Ramos (cell line): ENCODE measurements around the gene HIP1.
"Not testable (repeated sequence)": the region's sequence is repeated elsewhere in the genome, so short reads cannot be mapped to it uniquely, and the experiment has no call there.

ENCODE experiments used
- in situ Hi-C: fragments of 300-500 bp; cut with MboI; formaldehyde crosslinking; loops from one replicate; pipeline ENCODE4 v1.14.3; 2022; ENCODE audit warnings: low sequenced_read_pairs; ENCODE audit not compliant: unreplicated experiment

The HIP1 gene

DNA sequence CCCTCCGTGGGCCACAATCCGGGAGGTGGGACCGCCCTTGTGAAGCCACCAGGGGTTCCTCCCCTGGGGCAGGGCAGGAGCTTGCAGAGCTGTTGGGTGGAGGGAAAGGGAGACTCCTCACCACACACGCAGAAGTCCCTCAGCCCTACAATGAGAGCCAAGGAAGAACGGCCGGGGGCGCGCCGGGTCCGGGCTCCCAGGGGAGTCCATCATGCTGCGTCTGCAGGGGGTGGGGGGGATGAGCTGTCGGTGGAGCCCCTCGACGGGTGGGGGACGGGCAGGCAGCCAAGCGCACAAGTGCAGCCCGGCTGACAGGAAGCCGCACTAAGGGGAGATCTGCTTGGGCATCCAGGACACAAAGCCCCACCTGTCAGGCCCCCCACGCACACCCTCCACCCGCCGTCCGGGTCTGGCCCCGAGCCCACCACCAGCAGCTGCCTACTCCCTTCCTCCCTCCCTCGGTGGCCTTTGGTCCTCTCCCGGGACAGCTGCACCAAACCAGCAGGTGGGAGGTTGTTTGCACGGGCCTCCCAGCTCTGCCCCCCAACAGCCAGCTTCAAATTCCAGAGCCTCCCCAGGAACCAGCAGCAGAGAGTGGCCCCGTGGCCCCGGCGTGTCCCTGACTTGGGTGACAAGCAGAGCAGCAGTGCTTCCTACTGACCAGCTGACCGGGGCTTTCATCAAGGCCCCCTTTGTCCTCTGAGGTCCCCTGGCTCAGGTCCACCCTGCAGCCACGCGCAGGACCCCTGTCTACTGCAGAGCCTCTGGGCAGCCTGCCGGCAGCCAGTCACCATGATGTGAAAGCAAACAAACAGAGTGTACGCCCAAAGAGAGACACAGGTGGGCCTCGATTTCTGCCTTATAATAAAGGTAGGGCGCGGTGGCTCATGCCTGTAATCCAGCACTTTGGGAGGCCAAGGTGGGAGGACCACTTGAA, 50.3 kb downstream of the HIP1 start:
- in situ Hi-C loops, result no loop called here

DNA sequence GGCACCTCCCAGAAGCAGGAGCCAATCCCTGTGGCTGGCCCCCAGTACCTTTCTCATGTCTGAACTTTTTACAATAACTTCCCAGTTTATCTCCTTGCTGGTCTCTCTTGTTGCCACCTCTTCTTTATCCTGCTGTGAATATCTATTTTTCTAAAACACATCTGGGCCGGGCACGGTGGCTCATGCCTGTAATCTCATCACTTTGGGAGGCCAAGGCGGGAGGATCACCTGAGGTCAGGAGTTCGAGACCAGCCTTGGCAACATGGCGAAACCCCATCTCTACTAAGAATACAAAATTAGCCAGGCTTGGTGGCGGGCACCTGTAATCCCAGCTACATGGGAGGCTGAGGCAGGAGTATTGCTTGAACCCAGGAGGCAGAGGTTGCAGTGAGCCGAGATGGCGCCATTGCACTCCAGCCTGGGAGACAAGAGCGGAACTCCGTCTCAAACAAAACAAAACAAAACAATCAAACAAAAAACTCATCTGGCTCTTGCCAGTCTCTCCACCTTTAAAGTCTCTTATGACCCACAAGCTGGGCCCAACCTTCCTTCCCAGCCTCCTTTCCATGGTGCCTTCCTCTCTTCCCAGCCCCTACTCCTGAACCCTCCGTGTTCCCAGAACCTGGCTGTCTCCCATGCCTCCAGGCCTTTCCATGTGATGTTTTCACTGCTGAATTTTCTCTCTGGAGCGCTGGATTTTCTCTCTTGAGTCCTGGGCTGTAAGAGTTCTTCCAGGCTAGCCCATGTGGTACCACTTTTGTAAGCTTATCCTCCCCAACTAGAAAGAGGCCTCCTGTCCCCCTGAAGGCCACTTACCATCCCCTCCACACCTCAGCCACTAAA, 51.3 kb downstream of the HIP1 start:
- in situ Hi-C loops, result no loop called here

DNA sequence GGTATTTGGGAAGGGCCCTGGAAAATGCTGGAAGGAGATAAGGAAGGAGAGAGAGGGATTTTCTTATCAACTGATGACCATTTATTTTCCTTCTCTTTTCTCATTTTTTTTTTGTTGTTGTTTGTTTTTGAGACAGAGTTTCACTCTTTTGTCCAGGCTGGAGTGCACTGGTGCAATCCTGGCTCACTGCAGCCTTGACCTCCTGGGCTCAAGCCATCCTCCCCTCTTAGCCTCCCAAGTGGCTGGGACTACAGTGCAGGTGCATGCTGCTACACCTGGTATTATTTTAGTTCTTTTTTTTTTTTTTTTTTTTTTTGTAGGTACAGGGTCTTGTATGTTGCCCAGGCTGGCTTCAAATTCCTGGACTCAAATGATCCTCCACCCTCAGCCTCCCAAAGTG, 52.2 kb downstream of the HIP1 start:
- in situ Hi-C loops, result no loop called here

GRCh38 chr7:75682052-75682451, 56.7 kb downstream of the HIP1 start:
- in situ Hi-C loops, result not testable (repeated sequence)

DNA sequence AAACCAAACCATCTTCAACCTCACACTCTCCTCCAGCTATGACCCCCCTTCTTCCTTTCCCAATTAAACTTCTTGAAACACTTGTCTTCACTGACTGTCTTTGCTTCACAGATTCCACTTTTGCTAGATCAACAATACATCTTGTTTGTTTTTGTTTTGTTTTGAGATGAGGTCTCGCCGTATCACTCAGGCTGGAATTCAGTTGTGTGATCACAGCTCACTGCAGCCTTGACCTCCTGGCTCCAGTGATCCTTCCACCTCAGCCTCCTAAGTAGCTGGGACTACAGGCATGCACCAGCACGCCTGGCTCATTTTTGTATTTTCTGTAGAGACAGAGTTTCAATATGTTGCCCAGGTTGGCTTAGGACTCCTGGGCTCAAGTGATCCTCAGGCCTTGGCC, 59.7 kb downstream of the HIP1 start:
- in situ Hi-C loops, result no loop called here

- in situ Hi-C loops, result no loop called here
Measured at GRCh38 chr7:75669579-75669978, 69.2 kb downstream of the HIP1 start.

GRCh38 chr7:75667938-75668337, 70.8 kb downstream of the HIP1 start:
- in situ Hi-C loops, result no loop called here

DNA sequence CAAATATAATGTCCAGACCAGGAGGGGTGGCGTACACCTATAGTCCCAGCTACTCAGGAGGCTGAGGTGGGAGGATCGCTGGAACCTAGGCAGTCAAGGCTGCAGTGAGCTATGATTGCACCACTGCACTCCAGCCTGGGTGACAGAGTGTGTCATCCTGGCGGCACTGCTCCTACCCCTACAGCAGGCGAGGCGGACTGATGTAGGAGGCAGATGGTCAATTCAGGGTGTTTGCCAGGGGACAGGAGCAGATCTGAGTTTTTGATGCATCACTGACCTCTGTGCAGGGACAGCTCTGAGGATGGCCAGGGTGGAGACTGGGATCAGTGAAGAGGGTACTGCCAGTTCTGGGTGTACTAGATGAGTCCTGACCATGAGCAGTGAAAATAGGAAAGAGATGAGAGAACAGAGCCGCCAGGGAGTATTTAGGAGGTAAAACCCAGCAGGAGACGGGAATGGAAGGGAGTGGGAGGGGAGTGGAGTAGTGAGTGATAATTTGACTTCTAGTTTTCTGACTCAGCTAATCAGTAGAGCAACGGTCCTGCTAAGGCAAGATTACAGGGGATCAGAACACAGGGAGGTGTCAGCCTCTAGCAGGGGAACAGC, 75.3 kb downstream of the HIP1 start:
- in situ Hi-C loops, result no loop called here

- in situ Hi-C loops, result no loop called here
Measured at GRCh38 chr7:75662579-75663301, 76.0 kb downstream of the HIP1 start.

DNA sequence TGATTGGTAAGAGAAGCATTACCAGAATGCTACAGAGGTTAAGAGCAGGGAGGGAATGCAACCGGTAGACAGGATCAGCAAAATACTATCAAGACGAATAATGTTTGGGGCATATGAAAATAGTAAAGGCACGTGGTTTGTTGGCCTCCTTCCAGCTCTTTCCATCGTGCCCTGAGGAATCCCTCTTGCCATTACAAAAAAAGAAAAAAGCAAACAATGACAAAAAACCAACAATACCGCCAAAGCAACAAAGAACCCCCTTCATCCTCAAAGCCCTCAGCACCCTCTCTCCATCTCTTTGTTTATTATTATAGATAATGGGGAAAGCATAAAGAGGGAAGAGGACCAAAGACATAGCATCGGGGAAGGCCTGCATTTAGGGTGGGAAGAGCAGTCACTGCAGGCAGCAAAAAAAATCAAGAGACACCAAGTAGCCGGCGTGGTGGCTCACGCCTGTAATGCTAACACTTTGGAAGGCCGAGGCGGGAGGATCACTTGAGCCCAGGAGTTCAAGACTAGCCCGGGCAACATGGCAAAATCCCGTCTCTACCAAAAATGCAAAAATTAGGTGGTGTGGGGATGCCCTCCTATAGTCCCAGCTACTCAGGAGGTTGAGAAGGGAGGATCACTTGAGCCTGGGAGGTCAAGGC, 78.0 kb downstream of the HIP1 start:
- in situ Hi-C loops, result no loop called here

- in situ Hi-C loops, result no loop called here
Measured at GRCh38 chr7:75658802-75659201, 79.9 kb downstream of the HIP1 start.

- in situ Hi-C loops, result no loop called here
Measured at GRCh38 chr7:75658369-75658768, 80.4 kb downstream of the HIP1 start.

DNA sequence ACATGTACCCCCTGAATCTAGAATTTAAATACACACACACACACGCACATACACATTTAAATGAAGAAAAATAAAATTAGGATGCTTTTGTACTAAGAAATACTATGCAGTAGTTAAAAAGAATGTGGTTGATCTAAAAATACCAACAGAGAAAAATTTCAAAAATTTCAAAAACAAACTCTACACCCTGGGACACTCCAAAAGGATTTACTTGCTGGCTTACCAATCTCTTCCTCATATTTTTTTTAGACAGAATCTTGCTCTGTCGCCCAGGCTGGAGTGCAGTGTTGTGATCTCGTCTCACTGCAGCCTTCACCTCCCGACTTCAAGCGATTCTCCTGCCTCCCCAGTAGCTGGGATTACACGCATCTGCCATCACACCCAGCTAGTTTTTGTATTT, 80.9 kb downstream of the HIP1 start:
- in situ Hi-C loops, result no loop called here

DNA sequence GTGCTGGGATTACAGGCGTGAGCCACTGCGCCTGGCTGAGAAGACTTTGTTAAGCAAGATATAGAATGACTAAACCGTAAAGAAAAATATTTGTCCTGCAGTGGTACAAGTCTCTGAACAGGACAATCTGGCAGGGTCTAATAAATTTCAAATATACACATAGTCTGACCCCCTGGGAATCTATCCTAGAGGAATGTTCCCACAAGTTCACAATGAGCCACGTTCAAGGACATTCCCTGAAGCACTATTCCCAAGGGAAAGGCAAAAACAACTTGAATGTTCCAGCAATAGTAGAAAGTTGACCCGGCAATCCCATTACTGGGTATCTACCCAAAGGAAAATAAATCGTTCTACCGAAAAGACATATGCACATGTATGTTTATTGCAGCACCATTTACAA, 82.0 kb downstream of the HIP1 start:
- in situ Hi-C loops, result no loop called here

DNA sequence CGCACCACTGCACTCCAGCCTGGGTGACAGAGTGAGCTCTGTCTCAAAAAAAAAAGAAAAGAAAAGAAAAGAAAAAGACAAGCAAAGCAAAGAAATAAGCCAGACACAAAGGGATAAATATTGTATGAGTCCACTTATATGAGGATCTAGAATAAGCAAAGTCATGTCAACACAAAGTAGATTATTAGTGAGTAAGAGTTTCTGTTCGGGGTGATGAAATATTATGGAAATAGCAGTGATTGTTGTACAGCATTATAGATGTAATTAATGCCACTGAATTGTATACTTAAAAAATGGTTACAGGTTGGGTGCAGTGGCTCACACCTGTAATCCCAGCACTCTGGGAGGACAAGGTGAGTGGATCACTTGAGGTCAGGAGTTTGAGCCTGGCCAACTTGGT, 83.2 kb downstream of the HIP1 start:
- in situ Hi-C loops, result no loop called here

DNA sequence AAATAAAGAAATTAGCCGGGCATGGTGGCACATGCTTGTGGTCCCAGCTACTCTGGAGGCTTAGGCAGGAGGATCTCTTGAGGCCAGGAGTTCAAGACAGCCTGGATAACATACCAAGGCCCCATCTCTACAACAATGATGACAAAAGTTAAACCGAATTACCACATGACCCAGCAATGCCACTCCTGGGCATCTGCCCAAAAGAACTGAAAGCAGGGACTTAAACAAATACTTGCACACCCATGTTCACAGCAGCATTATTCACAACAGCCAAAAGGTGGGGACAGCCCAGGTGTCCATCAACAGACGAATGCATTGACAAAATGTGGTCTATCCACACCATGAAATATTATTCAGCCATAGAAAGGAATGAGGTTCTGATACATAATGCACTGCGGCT, 83.9 kb downstream of the HIP1 start:
- in situ Hi-C loops, result no loop called here

GRCh38 chr7:75653651-75654050, 85.1 kb downstream of the HIP1 start:
- in situ Hi-C loops, result no loop called here

DNA sequence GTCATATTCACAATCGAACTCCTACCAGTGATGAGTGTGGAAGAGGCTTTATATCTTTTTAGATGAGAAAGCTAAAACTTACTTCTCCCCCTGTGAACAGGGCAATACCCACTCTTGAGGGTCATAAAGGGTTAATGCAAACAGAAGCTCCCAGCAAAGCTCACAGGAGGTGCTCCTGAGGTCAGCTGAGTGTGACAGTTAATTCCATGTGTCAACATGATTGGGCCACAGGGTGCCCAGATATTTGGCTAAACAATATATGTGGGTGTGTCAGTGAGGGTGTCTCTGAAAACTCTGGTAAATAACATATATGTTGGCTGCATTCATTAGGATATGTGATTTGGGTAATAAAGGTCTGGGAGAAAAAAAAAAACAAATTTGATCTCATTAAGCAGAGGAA, 86.0 kb downstream of the HIP1 start:
- in situ Hi-C loops, result no loop called here

DNA sequence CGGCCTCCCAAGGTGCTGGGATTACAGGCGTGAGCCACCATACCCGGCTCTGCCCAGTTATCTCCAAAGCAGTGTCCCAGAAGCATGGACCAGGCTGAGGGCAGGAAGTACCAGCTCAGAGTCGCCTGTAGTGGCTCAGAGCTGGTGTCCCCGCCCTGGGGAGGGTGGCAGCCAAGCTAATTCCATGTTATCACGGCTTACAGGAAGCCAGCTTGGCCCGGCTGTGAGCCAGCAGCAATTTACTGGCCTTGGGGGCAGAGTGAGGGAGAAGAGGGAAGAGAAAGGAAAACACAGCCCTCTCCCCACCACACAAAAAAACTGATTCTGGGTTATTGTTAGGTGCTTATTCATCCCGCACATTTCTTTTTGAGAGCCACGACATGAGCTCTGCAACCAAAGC, 88.1 kb downstream of the HIP1 start:
- in situ Hi-C loops, result no loop called here

GRCh38 chr7:75650062-75650461, 88.7 kb downstream of the HIP1 start:
- in situ Hi-C loops, result no loop called here
